Endothelial cell of umbilical vein (primary cell): Measurements from ENCODE around the gene PLEKHG5. TPM values are rescaled to one million over a fixed set of nuclear protein-coding genes. Genes with fewer than 3 reads are reported as not detected.

Experiments used
- BruUV-seq: library from RNA; stranded (reverse); fragments of 400-500 nt; replicated peaks from 2 replicates; lab custom pipeline; 2021; lab: Mats Ljungman, UMichigan
- CTCF ChIA-PET: fragments of 300-600, 350-600 bp; sonication (Branson Sonifier 250); formaldehyde crosslinking; loops from one replicate; lab custom pipeline; 2021; ENCODE audit warnings: antibody characterized with exemption, inconsistent platforms; lab: Charles Lee
- POLR2A ChIA-PET: fragments of 300-600, 350-600 bp; sonication (Branson Sonifier 250); formaldehyde crosslinking; loops from one replicate; lab custom pipeline; 2021; ENCODE audit warnings: antibody characterized with exemption, inconsistent platforms; lab: Charles Lee
- DNase-seq: peaks from one replicate; pipeline ENCODE4 v3.0.0-alpha.2; 2011; ENCODE audit warnings: low read depth, low spot score
- FAIRE-seq: peaks from 2 replicates; lab custom pipeline; 2011; peaks lifted over from hg19 to GRCh38; lab: Jason Lieb, UNC
- H2AFZ ChIP-seq: 2 replicates; pipeline ENCODE4 v1.6.0; 2012; ENCODE audit warnings: low read depth, low read length, control low read depth, inconsistent platforms
- H3K27ac ChIP-seq: 2 replicates; pipeline ENCODE4 v1.5.1; 2011; ENCODE audit warnings: low read depth, mild to moderate bottlenecking, control low read depth, low read length, moderate library complexity; ENCODE audit not compliant: insufficient read depth
- H3K27me3 ChIP-seq, 2 experiments: 2 replicates each; pipeline versions ENCODE4 v1.6.0 to v1.6.1; 2011; ENCODE audit warnings: low read length in 2 of 2, mixed read lengths in 1 of 2; ENCODE audit not compliant: control insufficient read depth in 2 of 2, insufficient read depth in 2 of 2
- H3K36me3 ChIP-seq, 2 experiments: 2 replicates in 1 of 2; 3 replicates in 1 of 2; pipeline ENCODE4 v1.5.1; 2011; ENCODE audit warnings: low read length in 2 of 2, mild to moderate bottlenecking in 1 of 2, moderate library complexity in 1 of 2; ENCODE audit not compliant: control insufficient read depth in 2 of 2, insufficient read depth in 2 of 2; ENCODE audit errors: extremely low read depth in 1 of 2
- H3K4me1 ChIP-seq: 3 replicates; pipeline ENCODE4 v1.5.1; 2011; ENCODE audit warnings: mild to moderate bottlenecking, low read length; ENCODE audit not compliant: control insufficient read depth, insufficient read depth; ENCODE audit errors: extremely low read depth
- H3K4me2 ChIP-seq: 2 replicates; pipeline ENCODE4 v1.6.1; 2011; ENCODE audit warnings: low read length, control low read depth, mixed read lengths; ENCODE audit not compliant: insufficient read depth
- H3K4me3 ChIP-seq, 3 experiments: fragments of 200-600 bp in 1 of 3; sonication (generic), shearing (Covaris generic) in 1 of 3; replicated peaks in 1 of 3; 2 replicates each; pipeline ENCODE4 v1.5.1; 2011 to 2016; ENCODE audit warnings: control low read depth in 3 of 3, low read length in 3 of 3, mild to moderate bottlenecking in 2 of 3, inconsistent platforms in 1 of 3, low read depth in 1 of 3, moderate library complexity in 1 of 3; ENCODE audit not compliant: insufficient read depth in 1 of 3
- H3K79me2 ChIP-seq: 2 replicates; pipeline ENCODE4 v1.6.0; 2012; ENCODE audit warnings: low read length, inconsistent platforms; ENCODE audit not compliant: control insufficient read depth, insufficient read depth
- H3K9ac ChIP-seq: replicated peaks from 2 replicates; pipeline ENCODE3; 2011; ENCODE audit warnings: low read length, control low read depth; ENCODE audit not compliant: insufficient read depth; ENCODE audit errors: extremely low read depth
- H3K9me1 ChIP-seq: replicated peaks from 3 replicates; pipeline ENCODE4 v1.6.0; 2011; ENCODE audit warnings: mild to moderate bottlenecking, low read length; ENCODE audit not compliant: control insufficient read depth, insufficient read depth; ENCODE audit errors: extremely low read depth
- H3K9me3 ChIP-seq: replicated peaks from 2 replicates; pipeline ENCODE4 v1.5.1; 2012; ENCODE audit warnings: low read length, inconsistent platforms; ENCODE audit not compliant: control insufficient read depth, insufficient read depth
- H4K20me1 ChIP-seq: replicated peaks from 2 replicates; pipeline ENCODE3; 2011; ENCODE audit warnings: mild to moderate bottlenecking, low read length; ENCODE audit not compliant: control insufficient read depth, insufficient read depth; ENCODE audit errors: extremely low read depth
- EZH2 ChIP-seq: IDR thresholded peaks from 2 replicates; pipeline ENCODE4 v1.6.1; 2012; ENCODE audit warnings: borderline replicate concordance, low read depth, mild to moderate bottlenecking, moderate library complexity, low read length, inconsistent platforms; ENCODE audit not compliant: severe bottlenecking
- JUN ChIP-seq: IDR thresholded peaks from 2 replicates; pipeline ENCODE4 v1.6.1; 2011; ENCODE audit warnings: borderline replicate concordance, low read depth; ENCODE audit not compliant: insufficient read length, insufficient read depth
- dilution Hi-C: fragments of 300-500 bp; cut with MboI; formaldehyde crosslinking; loops from one replicate; pipeline ENCODE4 v1.15.0; 2019; ENCODE audit warnings: low sequenced_read_pairs; ENCODE audit not compliant: extremely low pct_ligation_motif_present
- intact Hi-C: fragments of 100-400 bp; cut with micrococcal nuclease; formaldehyde crosslinking; loops from one replicate; pipeline ENCODE4 v1.10.0; 2022
- polyA plus RNA-seq, 4 experiments: library from polyadenylated mRNA; depleted of rRNA in 3 of 4; stranded (reverse) in 3 of 4; unstranded in 1 of 4; fragments of >200 nt; gene quantifications; 2 replicates each; pipeline versions ENCODE4 v1.2.1 to v1.2.3, GENCODE V29; 2011 to 2012; ENCODE audit warnings: missing spikeins in 1 of 4
- total RNA-seq: library from RNA; stranded (reverse); gene quantifications from 2 replicates; pipeline ENCODE4 v1.2.3, GENCODE V29; 2021
- TF ChIP-seq, protein P1 (sequence below): IDR thresholded peaks from 2 replicates; pipeline ENCODE4 v1.6.1; 2011; ENCODE audit not compliant: insufficient read depth, insufficient read length
- TF ChIP-seq, protein P2 (sequence below), 2 donors: IDR thresholded peaks; 1 replicate in 1 of 2; 2 replicates in 1 of 2; pipeline ENCODE4 v1.5.1; 2011; ENCODE audit warnings: low read length in 2 of 2, mild to moderate bottlenecking in 2 of 2, moderate library complexity in 2 of 2, control low read depth in 1 of 2, inconsistent platforms in 1 of 2, low read depth in 1 of 2; ENCODE audit not compliant: insufficient read depth in 1 of 2; ENCODE audit errors: extremely low read depth in 1 of 2

Gene PLEKHG5
- total and polyA plus RNA-seq, 2 donors (not counting 3 experiments of a cell fraction or from before 2014, with no cell fraction given): 30.6 to 56.9 TPM

DNA sequence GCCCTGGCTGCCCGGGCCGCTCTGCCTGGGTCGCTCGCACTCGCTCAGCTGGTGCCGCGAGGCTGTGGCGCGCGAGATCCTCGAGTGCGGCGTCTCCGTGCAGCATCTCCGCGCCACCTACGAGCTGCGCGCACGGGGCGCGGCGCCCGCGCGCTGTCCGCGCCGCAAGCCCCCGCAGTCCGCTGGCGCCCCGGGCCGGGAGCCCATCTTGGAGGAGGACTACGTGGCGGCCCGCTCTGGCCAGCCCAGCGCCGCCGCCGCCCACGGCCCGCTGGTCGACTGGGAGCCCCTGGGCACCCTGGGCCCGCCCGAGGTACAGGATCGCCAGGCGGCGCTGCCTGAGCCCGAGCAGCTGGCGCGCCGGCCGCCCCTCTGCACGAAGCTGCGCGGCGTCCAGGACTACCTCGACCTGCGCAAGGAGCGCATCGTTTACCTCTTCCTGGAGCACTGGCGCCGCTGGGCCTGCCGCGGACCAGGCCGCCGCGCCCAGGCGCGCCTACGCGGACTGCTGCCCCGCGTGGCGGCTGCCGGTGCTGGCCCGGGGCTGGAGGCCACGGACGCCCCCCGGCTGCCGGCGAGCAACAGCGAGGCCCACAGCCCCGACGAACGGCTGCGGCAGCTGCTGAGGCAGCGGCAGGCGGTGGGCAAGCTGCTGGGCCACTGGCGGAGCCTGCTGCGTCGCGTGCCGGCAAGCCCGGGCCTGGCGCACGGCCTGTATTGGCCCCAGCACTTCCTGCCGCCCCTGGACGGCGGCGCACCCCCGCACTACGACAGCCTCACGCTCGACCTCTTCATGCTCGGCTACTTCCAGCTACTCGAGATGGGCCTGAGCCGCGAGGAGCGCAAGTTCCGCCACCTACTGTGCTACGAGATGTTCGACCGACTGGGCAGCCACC is 36.4 kb downstream of the PLEKHG5 start:
- no peak overlapping the region for H3K4me2 ChIP-seq
- FAIRE-seq: no peak

More for the DNA sequence above, 36.4 kb downstream of the PLEKHG5 start:
- no peaks in the 10 kb centered on the region for H3K36me3 ChIP-seq
- no TSS peak for BruUV-seq
- peaks cover 36 to 40% of the 10 kb centered on the region in 2 experiments for H3K27me3 ChIP-seq
- dilution Hi-C loops: no loop called here
- no peaks in the 10 kb centered on the region for H3K79me2 ChIP-seq
- H4K20me1 ChIP-seq: no peaks in the 10 kb centered on the region
- no peaks in the 10 kb centered on the region for H3K9me3 ChIP-seq
- DNase-seq: peak; percentile 7
- ChIA-PET CTCF (interaction anchor here (0.6 to 2.4 kb wide), 6 partner anchors 12 to 32 kb away, joined by 3 to 8 read pairs (median 4); no protein-coding TSS in a partner anchor), POLR2A (no interaction called here)
- no peaks in the 10 kb centered on the region for H3K9me1 ChIP-seq
- intact Hi-C loops: no loop called here
- H2AFZ ChIP-seq: no peak overlapping the region
- TF ChIP-seq, protein P1, sequence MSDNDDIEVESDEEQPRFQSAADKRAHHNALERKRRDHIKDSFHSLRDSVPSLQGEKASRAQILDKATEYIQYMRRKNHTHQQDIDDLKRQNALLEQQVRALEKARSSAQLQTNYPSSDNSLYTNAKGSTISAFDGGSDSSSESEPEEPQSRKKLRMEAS: no peak
- TF ChIP-seq, protein P2, sequence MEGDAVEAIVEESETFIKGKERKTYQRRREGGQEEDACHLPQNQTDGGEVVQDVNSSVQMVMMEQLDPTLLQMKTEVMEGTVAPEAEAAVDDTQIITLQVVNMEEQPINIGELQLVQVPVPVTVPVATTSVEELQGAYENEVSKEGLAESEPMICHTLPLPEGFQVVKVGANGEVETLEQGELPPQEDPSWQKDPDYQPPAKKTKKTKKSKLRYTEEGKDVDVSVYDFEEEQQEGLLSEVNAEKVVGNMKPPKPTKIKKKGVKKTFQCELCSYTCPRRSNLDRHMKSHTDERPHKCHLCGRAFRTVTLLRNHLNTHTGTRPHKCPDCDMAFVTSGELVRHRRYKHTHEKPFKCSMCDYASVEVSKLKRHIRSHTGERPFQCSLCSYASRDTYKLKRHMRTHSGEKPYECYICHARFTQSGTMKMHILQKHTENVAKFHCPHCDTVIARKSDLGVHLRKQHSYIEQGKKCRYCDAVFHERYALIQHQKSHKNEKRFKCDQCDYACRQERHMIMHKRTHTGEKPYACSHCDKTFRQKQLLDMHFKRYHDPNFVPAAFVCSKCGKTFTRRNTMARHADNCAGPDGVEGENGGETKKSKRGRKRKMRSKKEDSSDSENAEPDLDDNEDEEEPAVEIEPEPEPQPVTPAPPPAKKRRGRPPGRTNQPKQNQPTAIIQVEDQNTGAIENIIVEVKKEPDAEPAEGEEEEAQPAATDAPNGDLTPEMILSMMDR (IDR thresholded peaks at IDR 0.05; ENCODE audit: extremely low read depth in 1 of 2, insufficient read depth in 1 of 2, low read depth in 1 of 2, low read length in 2 of 2): peak in 1 of 2 donors; percentile 8
- TF ChIP-seq EZH2 (peak; percentile 81), JUN (no peak)
- H3K4me1 ChIP-seq: no peaks in the 10 kb centered on the region
- no peak overlapping the region for H3K4me3 ChIP-seq
- H3K27ac ChIP-seq: no peak overlapping the region
- no peak overlapping the region for H3K9ac ChIP-seq
